NCI-H460 (cell line): Measurements from ENCODE around the gene VRK2. TPM values are rescaled to one million over a fixed set of nuclear protein-coding genes. Genes with fewer than 3 reads are reported as not detected.
"Not testable (repeated sequence)": the region's sequence is repeated elsewhere in the genome, so short reads cannot be mapped to it uniquely, and the experiment has no call there.

Source experiments
- DNase-seq: peaks from one replicate; pipeline ENCODE4 v3.0.0-alpha.2; 2016; ENCODE audit warnings: low read depth; ENCODE audit errors: extremely low read depth
- total RNA-seq: library from RNA; depleted of rRNA; stranded (reverse); fragments of >200 nt; shearing (Covaris generic); gene quantifications from 2 replicates; pipeline ENCODE4 v1.2.3, GENCODE V29; 2014

The VRK2 gene
- total RNA-seq, 1 experiment from 2014 or later: 48.4 TPM

GRCh38 chr2:58106896-58107295 lies 60.3 kb downstream of the VRK2 start:
- peak; percentile 11 for DNase-seq

GRCh38 chr2:58107803-58108710 lies 61.5 kb downstream of the VRK2 start:
- peak; percentile 95 for DNase-seq

- DNase-seq: no peak
Measured at GRCh38 chr2:58109481-58109880, 62.9 kb downstream of the VRK2 start.

GRCh38 chr2:58110765-58111164 lies 64.2 kb downstream of the VRK2 start:
- DNase-seq: no peak

GRCh38 chr2:58113563-58113962 lies 67.0 kb downstream of the VRK2 start:
- DNase-seq: not testable (repeated sequence)

- DNase-seq: no peak
Measured at GRCh38 chr2:58120626-58121229, 74.1 kb downstream of the VRK2 start.

- no peak for DNase-seq
Measured at GRCh38 chr2:58122040-58122439, 75.4 kb downstream of the VRK2 start.

- DNase-seq: no peak
Measured at GRCh38 chr2:58122540-58122939, 75.9 kb downstream of the VRK2 start.

- no peak for DNase-seq
Measured at GRCh38 chr2:58127111-58127510, 80.5 kb downstream of the VRK2 start.

GRCh38 chr2:58130238-58130637 lies 83.6 kb downstream of the VRK2 start:
- no peak for DNase-seq

- no peak for DNase-seq
Measured at GRCh38 chr2:58131191-58132011, 84.8 kb downstream of the VRK2 start.

- DNase-seq: peak; percentile 5
Measured at GRCh38 chr2:58133395-58133794, 86.8 kb downstream of the VRK2 start.

GRCh38 chr2:58135861-58136260 lies 89.3 kb downstream of the VRK2 start:
- no peak for DNase-seq

- DNase-seq: no peak
Measured at GRCh38 chr2:58137221-58137620, 90.6 kb downstream of the VRK2 start.

- DNase-seq: no peak
Measured at GRCh38 chr2:58137856-58138255, 91.2 kb downstream of the VRK2 start.

GRCh38 chr2:58138396-58139030 lies 91.9 kb downstream of the VRK2 start:
- no peak for DNase-seq

GRCh38 chr2:58140508-58141072 lies 94.0 kb downstream of the VRK2 start:
- no peak for DNase-seq

- not testable (repeated sequence) for DNase-seq
Measured at GRCh38 chr2:58145769-58146168, 99.2 kb downstream of the VRK2 start.

GRCh38 chr2:58146707-58147106 lies 100.1 kb downstream of the VRK2 start:
- no peak for DNase-seq

- no peak for DNase-seq
Measured at GRCh38 chr2:58155160-58155778, 108.7 kb downstream of the VRK2 start.
